ENCODE results near the gene PPP1R12B.
"Not testable (repeated sequence)": the region's sequence is repeated elsewhere in the genome, so short reads cannot be mapped to it uniquely, and the experiment has no call there.

Gene PPP1R12B

DNA sequence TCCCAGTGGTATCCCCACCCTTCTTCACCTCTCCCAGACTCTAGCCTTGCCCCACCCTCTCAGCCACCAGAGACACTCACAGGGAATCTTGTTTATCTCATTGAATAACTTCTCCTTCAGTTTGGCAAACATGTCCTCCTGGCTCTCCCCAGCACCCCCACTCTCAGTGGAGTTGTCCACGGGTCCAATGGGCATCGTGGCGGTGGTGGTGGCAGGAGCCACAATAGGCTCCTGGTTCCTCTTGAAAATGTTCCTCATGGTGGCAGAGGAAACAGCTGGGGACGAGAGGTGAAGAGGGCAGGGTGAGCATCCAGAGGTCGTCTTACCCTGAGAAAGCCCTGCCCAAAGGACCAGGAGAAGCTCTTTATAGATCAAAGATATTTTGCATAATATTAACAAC, 257.0 kb downstream of the PPP1R12B start:
- H3K27ac Mint-ChIP-seq: no peak overlapping the region
- H3K4me1 Mint-ChIP-seq: no peaks in the 10 kb centered on the region
- DNase-seq (ENCODE audit: low spot score in 2 of 2) (no peak), ATAC-seq (no peak)
- H3K36me3 Mint-ChIP-seq: no peaks in the 10 kb centered on the region
- no peak overlapping the region for H3K4me3 Mint-ChIP-seq
- H3K9me3 Mint-ChIP-seq: no peaks in the 10 kb centered on the region

DNA sequence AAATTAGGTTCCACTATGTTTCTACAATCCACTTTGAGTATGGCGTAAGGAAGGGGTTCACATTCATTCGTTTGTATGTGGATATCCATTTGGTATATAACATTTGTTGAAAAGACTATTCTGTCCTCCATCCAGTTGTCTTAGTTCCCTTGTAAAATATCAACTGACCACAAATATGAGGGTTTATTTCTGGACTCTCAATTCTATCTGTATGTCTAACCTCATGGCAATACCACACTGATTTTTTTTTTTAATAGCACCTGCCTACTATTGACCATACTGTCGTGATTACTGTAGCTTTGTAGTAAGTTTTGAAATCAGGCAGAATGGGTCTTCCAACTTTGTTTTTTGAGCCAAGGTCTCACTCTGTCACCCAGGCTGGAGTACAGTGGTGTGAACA, 263.5 kb downstream of the PPP1R12B start:
- not testable (repeated sequence) for H3K36me3 Mint-ChIP-seq; ATAC-seq; DNase-seq (ENCODE audit: low spot score in 2 of 2); H3K9me3 Mint-ChIP-seq; H3K4me3 Mint-ChIP-seq; H3K27ac Mint-ChIP-seq
- peaks cover 24% of the 10 kb centered on the region for H3K4me1 Mint-ChIP-seq

DNA sequence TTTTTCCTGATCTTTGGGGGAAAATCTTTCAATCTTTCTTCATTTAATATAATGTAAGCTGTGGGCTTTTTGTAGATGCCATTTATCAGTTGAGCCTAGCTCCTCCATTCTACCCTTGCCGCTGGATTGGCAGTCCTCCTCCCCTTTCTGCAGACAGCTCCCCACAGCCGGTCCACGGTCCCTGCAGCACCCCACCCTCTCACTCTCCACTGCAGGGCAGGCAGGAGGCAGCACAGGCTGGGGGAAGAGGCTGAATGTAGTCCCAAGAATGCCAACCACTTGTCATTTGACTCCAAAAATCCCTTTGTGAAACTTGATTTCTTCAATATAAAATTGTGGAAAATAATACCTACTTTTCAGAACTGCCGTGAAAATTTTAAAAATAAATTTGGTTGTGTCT, 265.1 kb downstream of the PPP1R12B start:
- Mint-ChIP-seq H3K36me3 (no peaks in the 10 kb centered on the region), H3K4me3 (no peak overlapping the region), H3K4me1 (peaks cover 28% of the 10 kb centered on the region), H3K9me3 (no peaks in the 10 kb centered on the region), H3K27ac (no peak overlapping the region)
- ATAC-seq (no peak), DNase-seq (ENCODE audit: low spot score in 2 of 2) (no peak)

DNA sequence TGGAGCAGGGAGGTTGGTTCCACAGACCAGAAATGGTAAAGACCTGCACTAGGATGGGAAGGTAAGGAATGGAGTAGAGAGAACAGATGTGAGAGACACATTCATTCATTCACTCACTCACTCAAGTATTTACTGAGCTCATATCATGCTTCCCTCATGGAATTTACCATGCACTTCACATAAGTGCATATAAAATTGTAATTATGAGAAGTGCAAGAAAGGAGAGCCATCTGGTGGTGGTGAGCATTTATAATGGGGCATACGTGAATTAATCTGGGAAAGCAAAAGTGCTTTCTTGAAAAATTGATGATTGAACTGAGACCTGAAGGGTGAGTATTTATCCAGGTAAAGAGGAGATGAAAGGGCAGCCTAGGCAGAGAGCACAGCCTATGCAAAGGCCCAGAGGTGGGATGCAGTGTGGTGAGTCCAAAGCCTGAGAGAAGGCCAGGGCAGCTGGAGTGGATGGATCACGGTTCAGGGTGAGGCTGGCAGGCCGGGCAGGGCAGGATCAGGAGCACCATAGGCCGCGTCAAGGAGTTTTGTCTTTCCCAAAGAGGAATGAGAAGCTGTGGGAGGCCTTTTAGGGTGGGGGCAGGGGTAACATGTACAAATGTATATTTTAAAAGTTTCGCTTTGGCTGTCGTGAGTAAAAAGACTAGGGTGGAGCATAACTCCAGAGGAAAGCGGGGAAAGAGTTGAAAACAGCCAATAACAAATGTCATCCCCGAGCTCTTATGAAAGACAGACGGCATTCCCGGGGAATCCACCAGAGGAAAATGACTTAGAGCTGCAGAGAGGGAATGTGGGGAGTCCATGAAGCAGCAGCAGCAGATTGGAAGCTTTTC, 266.1 kb downstream of the PPP1R12B start:
- not testable (repeated sequence) for ATAC-seq; H3K36me3 Mint-ChIP-seq; H3K4me3 Mint-ChIP-seq; DNase-seq (ENCODE audit: low spot score in 2 of 2); H3K9me3 Mint-ChIP-seq
- Mint-ChIP-seq H3K4me1 (peaks cover 33% of the 10 kb centered on the region), H3K27ac (peak overlapping the region; percentile 39)

DNA sequence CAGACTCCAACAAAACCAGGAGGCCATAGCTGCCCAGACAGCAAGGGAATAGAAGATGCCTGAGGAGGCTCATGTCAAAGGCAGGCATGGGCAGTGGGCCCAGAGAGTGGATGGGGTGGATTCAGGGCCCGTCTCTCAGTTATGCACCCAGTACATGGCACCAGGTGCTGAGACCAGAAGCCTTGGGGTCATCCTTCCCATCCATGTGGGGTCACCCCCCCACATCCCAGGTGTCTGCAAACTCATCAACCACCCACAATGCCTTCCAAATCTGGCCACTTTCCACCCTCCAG, 266.7 kb downstream of the PPP1R12B start:
- not testable (repeated sequence) for ATAC-seq; H3K4me3 Mint-ChIP-seq; H3K36me3 Mint-ChIP-seq; DNase-seq (ENCODE audit: low spot score in 2 of 2); H3K9me3 Mint-ChIP-seq
- peak overlapping the region; percentile 39 for H3K27ac Mint-ChIP-seq
- peaks cover 33% of the 10 kb centered on the region for H3K4me1 Mint-ChIP-seq

DNA sequence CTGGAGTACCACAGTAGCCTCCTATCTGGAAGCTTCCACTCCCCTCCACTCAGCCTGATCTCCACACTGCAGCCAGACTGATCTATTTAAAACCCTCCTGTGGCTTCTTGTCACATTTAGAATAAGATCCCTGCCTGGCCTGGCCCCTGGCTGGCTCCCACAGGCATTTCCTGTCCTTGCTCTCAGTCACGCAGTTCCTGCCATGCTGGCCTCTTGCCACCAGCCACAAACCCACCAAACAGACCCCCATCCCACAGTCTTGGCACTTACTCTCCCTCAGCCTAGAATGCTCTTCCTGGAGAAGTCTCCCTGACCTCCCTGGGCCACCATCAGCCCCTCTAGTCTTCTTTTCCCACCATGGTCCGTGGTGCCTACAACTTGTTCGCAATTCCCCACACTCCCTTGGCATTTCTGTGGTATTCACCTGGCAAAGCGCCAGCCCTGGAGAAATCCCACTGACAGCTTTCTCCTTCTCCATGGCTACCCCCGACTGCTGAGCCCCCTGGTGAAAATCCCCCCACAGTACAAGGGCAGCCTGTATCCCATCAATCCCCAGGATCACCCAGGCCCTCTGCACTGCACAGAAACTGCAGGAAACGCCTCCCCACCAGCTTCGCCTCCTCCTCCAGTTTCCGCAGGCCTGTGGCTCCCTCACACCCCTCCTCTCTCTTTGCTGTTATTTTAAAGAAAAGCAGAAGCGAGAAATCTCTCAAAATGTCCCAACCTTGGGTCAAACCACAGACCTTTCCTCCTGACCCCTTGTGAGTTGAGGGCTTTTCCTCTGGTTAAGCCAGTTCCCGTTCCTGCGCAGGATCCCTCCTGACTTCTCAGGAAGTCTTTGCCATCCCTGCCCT, 267.2 kb downstream of the PPP1R12B start:
- H3K27ac Mint-ChIP-seq: peak overlapping the region; percentile 39
- peak overlapping the region; percentile 21 for H3K4me3 Mint-ChIP-seq
- DNase-seq (ENCODE audit: low spot score in 2 of 2) (no peak), ATAC-seq (peak; percentile 35)
- peaks cover 33% of the 10 kb centered on the region for H3K4me1 Mint-ChIP-seq
- no peaks in the 10 kb centered on the region for H3K36me3 Mint-ChIP-seq
- no peaks in the 10 kb centered on the region for H3K9me3 Mint-ChIP-seq

DNA sequence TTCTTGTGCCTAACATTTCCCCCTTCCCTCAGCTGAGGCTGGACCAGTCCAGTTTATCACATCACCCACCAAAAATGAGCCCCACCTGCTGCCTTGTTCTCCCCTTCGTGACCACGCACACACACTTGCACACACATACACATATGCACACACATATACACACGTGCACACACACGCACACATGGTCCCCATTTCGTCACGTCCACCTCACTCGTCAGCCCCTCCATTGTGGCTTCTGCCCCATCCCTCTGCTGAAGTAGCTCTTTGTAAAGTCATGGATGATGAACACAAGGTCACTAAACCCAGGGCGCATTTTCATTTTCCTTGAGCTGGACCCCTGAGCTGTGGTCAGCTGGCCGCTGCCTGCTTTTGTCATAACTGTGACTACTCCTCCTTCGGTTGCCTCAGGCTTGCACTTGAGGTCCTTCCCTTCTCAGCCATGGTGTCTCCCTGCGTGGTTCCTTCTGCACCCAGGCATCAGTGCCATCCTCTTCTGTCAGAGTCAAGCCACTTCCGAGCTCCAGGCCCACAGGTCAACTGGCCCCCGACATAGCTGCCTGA, 267.9 kb downstream of the PPP1R12B start:
- Mint-ChIP-seq H3K4me3 (peak overlapping the region; percentile 21), H3K27ac (no peak overlapping the region), H3K9me3 (no peaks in the 10 kb centered on the region), H3K36me3 (no peaks in the 10 kb centered on the region), H3K4me1 (peaks cover 33% of the 10 kb centered on the region)
- no peak for DNase-seq (ENCODE audit: low spot score in 2 of 2)
- ATAC-seq: no peak

DNA sequence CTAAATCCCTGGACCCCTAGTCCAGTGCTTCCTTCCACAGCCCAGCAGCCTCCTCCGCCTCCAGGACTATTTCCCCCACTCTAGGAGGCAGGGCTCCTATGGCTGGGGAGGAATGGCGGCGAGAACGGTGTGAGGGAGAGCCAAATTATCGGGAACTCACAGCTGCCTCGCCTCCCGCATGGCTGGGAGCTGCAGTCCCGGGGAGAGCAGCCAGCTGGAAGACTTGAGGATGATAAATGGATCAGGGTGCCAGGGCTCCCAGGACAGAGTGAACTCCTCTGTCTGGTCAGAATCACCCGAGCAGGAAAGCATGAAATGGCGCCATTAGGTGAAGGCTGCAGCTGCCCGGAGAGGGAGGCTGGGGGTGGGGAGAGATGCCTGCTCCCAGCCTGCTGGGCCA, 270.5 kb downstream of the PPP1R12B start:
- not testable (repeated sequence) for H3K4me3 Mint-ChIP-seq, ATAC-seq

DNA sequence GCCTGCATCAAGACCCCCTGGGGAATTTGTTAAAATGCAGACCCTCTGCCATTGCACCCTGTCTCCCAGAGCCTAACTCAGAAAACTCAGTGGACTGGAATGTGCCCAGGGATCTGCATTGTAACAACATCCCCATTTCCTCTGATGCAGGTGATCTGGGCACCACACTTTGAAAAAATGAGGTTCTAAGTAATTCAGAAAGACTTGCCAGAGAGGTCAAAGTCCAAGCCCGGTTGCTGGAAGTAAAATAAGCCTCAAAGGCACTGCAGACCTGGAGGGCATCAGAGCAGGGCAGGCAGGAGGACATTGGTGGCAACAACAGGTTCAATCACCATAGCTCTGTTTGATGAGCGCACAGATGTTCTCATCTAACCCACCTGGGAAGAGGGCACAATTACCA, 271.0 kb downstream of the PPP1R12B start:
- H3K4me3 Mint-ChIP-seq: no peak overlapping the region
- peaks cover 33% of the 10 kb centered on the region for H3K4me1 Mint-ChIP-seq
- no peak overlapping the region for H3K27ac Mint-ChIP-seq
- no peaks in the 10 kb centered on the region for H3K36me3 Mint-ChIP-seq
- no peak for ATAC-seq
- H3K9me3 Mint-ChIP-seq: no peaks in the 10 kb centered on the region
- no peak for DNase-seq (ENCODE audit: low spot score in 2 of 2)

More for the DNA sequence above, 270.5 kb downstream of the PPP1R12B start:
- H3K4me1 Mint-ChIP-seq: peaks cover 33% of the 10 kb centered on the region
- not testable (repeated sequence) for H3K9me3 Mint-ChIP-seq; H3K27ac Mint-ChIP-seq; DNase-seq (ENCODE audit: low spot score in 2 of 2); H3K36me3 Mint-ChIP-seq

DNA sequence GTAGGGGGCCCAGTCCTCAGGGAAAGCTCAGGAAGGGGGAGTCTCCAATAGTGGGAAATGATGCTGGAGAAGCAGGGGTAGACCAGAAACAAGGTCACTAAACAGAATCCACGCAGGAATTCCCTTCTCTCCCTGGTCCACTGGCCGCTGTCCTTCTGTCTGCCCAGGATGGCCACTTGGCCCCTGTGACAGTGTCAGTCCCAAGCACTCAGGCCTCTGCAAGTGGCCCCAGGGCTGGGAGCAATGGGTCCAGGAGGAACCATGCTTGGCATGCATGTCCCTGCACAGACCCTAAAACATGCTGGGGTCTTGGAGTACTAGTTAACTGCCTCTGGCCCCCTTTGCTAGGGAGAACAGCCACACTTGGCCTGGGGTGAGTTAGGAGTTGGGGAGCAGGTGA, 271.5 kb downstream of the PPP1R12B start:
- not testable (repeated sequence) for DNase-seq (ENCODE audit: low spot score in 2 of 2); H3K27ac Mint-ChIP-seq; ATAC-seq; H3K4me3 Mint-ChIP-seq; H3K9me3 Mint-ChIP-seq; H3K36me3 Mint-ChIP-seq
- H3K4me1 Mint-ChIP-seq: peaks cover 29% of the 10 kb centered on the region

DNA sequence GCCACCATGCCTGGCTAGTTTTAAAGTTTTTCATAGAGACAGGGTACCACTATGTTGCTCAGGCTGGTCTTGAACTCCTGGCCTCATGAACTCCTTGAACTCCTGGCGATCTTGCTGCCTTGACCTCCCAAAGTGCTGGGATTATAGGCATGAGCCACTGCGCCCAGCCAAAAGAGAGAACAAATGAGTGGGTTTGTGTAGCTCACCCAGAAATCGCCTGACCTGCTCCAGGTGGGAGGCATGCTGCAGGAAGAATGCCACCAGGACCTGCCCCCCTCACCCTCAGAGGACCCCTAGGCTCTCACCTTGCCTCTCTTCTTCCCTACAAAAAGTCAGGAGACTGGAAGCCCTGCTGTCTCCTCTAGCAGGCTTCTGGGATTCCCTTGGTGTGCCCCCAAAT, 272.9 kb downstream of the PPP1R12B start:
- H3K4me1 Mint-ChIP-seq: peaks cover 15% of the 10 kb centered on the region
- no peaks in the 10 kb centered on the region for H3K36me3 Mint-ChIP-seq
- no peaks in the 10 kb centered on the region for H3K9me3 Mint-ChIP-seq
- H3K4me3 Mint-ChIP-seq: no peak overlapping the region
- ATAC-seq (no peak), DNase-seq (ENCODE audit: low spot score in 2 of 2) (no peak)
- no peak overlapping the region for H3K27ac Mint-ChIP-seq

DNA sequence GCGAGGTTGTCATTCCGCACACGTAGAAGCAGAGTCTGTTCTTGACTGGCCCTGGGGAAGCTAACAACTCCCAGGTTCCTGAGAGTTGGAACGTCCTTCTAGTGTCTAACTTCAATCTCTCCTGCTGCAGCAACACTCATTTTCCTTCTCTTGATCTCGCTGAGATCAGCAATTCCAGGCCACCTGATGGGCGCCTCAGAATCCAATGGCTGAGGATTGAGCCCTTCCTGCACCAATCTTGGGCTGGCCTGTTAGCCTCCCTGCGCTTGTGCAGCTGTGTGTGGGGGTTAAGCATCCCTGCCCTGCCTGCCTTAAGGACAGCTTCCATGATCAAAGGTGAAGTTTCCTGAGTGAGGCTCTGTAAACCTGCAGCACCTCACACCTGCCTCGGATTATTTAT, 273.9 kb downstream of the PPP1R12B start:
- no peak for ATAC-seq
- peaks cover 16% of the 10 kb centered on the region for H3K4me1 Mint-ChIP-seq
- H3K36me3 Mint-ChIP-seq: no peaks in the 10 kb centered on the region
- no peak overlapping the region for H3K27ac Mint-ChIP-seq
- no peaks in the 10 kb centered on the region for H3K9me3 Mint-ChIP-seq
- no peak overlapping the region for H3K4me3 Mint-ChIP-seq
- DNase-seq (ENCODE audit: low spot score in 2 of 2): no peak

DNA sequence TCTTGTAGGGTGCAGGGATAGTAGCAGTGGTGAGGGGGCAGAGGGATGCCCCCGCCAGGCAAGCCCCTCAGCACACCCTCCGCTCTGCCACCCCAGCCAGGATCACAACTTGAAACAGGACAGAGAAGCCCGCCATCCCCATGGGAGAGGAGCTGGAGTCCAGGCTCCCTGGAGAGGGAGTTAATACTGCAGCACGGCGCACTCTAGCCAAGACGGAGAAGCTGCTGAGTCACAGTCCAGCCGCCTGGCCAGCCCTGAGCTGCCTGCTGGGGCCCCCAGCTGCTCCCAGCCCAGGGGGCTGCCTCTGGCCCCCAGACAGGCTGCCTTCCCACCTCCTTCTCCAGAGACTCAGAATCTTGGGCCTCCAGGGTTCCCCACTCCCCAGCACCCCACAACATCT, 274.6 kb downstream of the PPP1R12B start:
- Mint-ChIP-seq H3K4me1 (peaks cover 23% of the 10 kb centered on the region), H3K36me3 (no peaks in the 10 kb centered on the region), H3K27ac (no peak overlapping the region), H3K4me3 (no peak overlapping the region), H3K9me3 (no peaks in the 10 kb centered on the region)
- DNase-seq (ENCODE audit: low spot score in 2 of 2) (no peak), ATAC-seq (no peak)

DNA sequence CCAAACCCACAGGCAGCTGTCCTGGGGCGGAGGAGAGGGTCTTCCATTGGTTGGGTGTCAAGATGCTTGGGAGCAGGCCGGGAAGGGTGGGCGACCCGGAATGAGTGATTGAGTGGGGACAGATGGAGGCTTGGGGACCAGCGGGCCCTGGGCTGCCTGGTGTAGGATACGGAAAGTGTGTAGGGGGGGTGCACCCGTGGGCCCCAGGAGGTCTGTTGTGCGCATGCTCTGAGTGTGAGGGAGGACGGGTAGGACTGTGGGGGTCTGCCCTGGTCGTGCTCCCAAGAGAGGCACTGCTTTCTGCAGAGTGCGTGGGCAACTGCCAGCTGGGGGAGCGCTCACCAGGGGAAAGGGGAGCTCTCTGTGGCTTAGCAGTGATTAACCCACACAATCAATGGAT, 275.0 kb downstream of the PPP1R12B start:
- H3K9me3 Mint-ChIP-seq; H3K27ac Mint-ChIP-seq; H3K36me3 Mint-ChIP-seq; DNase-seq (ENCODE audit: low spot score in 2 of 2); ATAC-seq; H3K4me3 Mint-ChIP-seq: not testable (repeated sequence)
- peaks cover 23% of the 10 kb centered on the region for H3K4me1 Mint-ChIP-seq

DNA sequence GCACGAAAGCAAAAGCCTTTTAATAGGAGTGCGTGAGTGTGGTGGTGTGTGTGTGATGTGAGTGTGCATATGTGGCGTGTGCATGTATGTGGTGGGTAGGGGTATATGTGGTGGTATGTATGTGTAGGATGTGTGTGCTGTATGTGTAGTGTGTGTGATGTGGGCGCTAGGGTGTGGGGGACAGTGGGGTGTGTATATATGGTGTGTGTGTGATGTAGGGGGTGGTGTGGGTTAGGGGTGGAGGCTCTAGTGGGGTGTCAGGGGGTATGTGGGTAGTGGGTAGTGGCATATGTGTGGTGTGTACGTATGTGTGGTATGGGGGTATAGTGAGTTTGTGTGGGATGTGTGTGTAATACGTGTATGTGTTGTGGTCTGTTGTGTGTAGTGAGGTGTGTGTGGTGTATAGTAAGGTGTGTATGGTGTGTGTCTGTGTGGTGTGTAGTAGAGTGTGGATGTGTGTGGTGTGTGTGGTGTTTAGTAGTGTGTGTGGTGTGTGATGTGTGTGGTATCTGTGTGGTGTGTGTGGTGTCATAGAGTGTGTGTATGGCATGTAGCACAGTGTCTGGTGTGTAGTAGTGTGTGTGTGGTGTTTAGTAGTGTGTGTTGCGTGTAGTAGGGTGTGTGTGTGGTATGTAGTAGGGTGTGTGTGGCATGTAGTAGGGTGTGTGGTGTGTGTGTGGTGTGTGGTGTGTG, 275.7 kb downstream of the PPP1R12B start:
- no peak overlapping the region for H3K4me3 Mint-ChIP-seq
- no peak overlapping the region for H3K27ac Mint-ChIP-seq
- H3K9me3 Mint-ChIP-seq: no peaks in the 10 kb centered on the region
- ATAC-seq (no peak), DNase-seq (ENCODE audit: low spot score in 2 of 2) (no peak)
- peaks cover 24% of the 10 kb centered on the region for H3K4me1 Mint-ChIP-seq
- H3K36me3 Mint-ChIP-seq: no peaks in the 10 kb centered on the region

All from stimulated activated effector memory CD8-positive, alpha-beta T cell treated with anti-CD3 and anti-CD28 coated beads, Interleukin-12 subunit alpha, Interleukin-12 subunit beta, amount 100 ng/mL, for 72 hours (primary cell).